22Rv1 (cell line): Measurements from ENCODE around the gene HSD17B10.
"Not testable (repeated sequence)": the region's sequence is repeated elsewhere in the genome, so short reads cannot be mapped to it uniquely, and the experiment has no call there.

ENCODE experiments used
- H3K27ac ChIP-seq: fragments of 450-650 bp; 2 replicates; pipeline ENCODE4 v1.5.1; 2017
- CTCF ChIP-seq: fragments of 450-650 bp; IDR thresholded peaks from 2 replicates; pipeline ENCODE4 v1.5.1; 2017; ENCODE audit warnings: mild to moderate bottlenecking
- ZFX ChIP-seq: fragments of 450-650 bp; IDR thresholded peaks from 2 replicates; pipeline ENCODE4 v1.6.1; 2017; ENCODE audit warnings: antibody characterized with exemption, borderline replicate concordance

HSD17B10 gene

GRCh38 chrX:53471346-53471745, 37.2 kb upstream of the HSD17B10 start:
- no peak overlapping the region for H3K27ac ChIP-seq
- TF ChIP-seq CTCF (no peak), ZFX (no peak)

GRCh38 chrX:53468659-53469058, 34.5 kb upstream of the HSD17B10 start:
- not testable (repeated sequence) for H3K27ac ChIP-seq

GRCh38 chrX:53458082-53458481, 23.9 kb upstream of the HSD17B10 start:
- no peak overlapping the region for H3K27ac ChIP-seq
- TF ChIP-seq ZFX (no peak), CTCF (no peak)

- TF ChIP-seq ZFX (no peak), CTCF (no peak)
- no peak overlapping the region for H3K27ac ChIP-seq
Observed at GRCh38 chrX:53456254-53456653, 22.1 kb upstream of the HSD17B10 start.

GRCh38 chrX:53452812-53453211, 18.6 kb upstream of the HSD17B10 start:
- TF ChIP-seq CTCF (no peak), ZFX (no peak)
- no peak overlapping the region for H3K27ac ChIP-seq

- H3K27ac ChIP-seq = no peak overlapping the region
- TF ChIP-seq ZFX (no peak), CTCF (no peak)
Observed at GRCh38 chrX:53449632-53450031, 15.5 kb upstream of the HSD17B10 start.

GRCh38 chrX:53447441-53447840, 13.3 kb upstream of the HSD17B10 start:
- TF ChIP-seq ZFX (no peak), CTCF (no peak)
- no peak overlapping the region for H3K27ac ChIP-seq

- peak; percentile 67 for TF ChIP-seq CTCF
- TF ChIP-seq ZFX = no peak
- H3K27ac ChIP-seq = no peak overlapping the region
Observed at GRCh38 chrX:53445977-53446376, 11.8 kb upstream of the HSD17B10 start.
